ENCODE results near the gene EMP3.
A peak's percentile ranks its signal among the peaks of the same experiment; 100 is the strongest.

DNA sequence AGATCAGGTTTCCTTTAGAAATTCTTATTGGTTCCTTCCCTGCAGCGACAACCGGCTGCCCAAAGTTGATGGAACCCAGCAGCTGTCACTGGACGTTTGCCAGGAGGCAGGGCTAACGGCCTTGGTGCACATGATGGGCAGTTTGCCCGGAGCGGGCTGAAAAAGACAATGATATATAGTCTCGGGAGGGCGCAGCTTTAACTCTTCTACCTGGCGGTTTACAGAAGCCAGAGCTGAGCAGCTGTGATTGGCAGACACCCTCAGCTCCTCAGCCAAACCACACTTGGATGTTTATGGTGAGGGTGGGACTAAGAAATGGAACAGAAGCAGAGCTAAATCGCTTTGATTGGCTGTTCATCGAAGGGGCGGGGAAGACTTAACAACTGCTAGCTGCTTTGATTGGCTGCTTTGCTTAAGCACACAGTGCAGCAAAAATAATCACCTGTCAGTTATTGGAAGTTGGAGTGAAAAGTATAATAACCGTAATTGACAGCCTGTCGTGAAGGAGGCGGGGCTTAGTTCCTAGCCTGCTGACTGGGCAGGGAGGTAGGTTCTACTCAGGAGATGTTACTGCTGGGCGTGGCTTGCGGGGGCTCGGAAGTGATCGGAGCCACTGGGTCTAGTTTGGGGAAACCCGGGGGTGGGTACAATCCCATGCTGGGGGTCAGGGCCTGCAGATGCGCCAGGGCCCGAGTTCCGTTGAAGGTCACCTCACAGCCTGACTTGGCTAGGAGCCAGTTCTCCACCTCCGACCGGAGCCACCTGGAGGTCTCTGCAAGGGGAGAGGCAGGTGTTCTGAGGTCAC lies 7.5 kb downstream of the EMP3 start:
- TF ChIP-seq POLR2A (IDR thresholded peaks at IDR 0.05) (peak; percentile 26), POLR2AphosphoS5 (IDR thresholded peaks at IDR 0.05) (peak; percentile 96)
- TF ChIP-seq, protein P1, sequence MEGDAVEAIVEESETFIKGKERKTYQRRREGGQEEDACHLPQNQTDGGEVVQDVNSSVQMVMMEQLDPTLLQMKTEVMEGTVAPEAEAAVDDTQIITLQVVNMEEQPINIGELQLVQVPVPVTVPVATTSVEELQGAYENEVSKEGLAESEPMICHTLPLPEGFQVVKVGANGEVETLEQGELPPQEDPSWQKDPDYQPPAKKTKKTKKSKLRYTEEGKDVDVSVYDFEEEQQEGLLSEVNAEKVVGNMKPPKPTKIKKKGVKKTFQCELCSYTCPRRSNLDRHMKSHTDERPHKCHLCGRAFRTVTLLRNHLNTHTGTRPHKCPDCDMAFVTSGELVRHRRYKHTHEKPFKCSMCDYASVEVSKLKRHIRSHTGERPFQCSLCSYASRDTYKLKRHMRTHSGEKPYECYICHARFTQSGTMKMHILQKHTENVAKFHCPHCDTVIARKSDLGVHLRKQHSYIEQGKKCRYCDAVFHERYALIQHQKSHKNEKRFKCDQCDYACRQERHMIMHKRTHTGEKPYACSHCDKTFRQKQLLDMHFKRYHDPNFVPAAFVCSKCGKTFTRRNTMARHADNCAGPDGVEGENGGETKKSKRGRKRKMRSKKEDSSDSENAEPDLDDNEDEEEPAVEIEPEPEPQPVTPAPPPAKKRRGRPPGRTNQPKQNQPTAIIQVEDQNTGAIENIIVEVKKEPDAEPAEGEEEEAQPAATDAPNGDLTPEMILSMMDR (IDR thresholded peaks at IDR 0.05) = no peak
